GM21423 (cell line): ENCODE measurements around the gene SPRED3.
"Not testable (repeated sequence)": the region's sequence is repeated elsewhere in the genome, so short reads cannot be mapped to it uniquely, and the experiment has no call there.

Source experiments
- ATAC-seq: cut with Tn5 transposase; IDR thresholded peaks from one replicate; pipeline ENCODE4 v1.9.1; 2021; ENCODE audit warnings: mild to moderate bottlenecking, moderate library complexity; ENCODE audit not compliant: unreplicated experiment

SPRED3 gene

DNA sequence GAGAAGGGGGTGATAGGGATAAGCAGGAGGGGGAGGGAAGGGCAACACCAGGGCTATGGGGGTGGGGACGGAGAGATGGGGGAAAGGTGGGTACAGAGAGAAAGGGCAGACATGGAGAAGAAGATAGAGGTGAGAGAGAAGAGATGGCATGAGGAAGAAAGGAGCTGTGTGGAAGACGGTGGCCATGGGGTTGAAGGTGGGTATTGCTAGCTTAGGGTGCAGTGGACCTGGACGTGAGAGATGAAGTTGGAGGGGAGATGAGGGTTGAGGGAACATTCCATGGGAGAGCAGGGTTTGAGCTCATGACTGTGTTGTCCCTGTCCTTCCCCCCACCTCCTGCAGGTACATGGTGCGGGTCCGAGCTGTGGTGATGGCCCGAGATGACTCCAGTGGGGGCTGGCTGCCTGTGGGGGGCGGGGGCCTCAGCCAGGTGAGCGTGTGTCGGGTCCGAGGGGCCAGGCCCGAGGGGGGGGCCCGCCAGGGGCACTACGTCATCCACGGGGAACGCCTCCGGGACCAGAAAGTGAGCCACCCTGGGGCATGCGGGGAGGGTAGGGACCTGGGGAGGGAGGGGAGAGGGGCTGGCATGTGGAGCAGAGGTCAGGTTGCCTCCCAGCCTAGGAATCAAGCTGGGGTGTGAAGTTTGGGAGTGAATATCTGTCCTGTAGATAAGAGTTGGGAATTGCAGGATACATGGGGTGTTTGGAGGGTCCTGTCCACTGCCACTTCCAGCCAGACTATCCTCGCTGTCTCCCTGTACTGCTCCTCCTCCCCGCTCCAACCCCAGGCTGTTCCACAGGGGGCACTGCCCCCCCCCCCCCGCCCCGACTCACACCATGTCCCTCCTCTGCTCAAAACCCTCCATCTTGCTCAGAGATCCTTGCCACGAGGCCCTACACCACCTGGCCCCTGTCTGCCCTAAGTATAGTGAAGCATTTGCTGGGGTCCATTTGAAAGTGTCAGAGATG lies 1.7 kb downstream of the SPRED3 start:
- no peak for ATAC-seq

DNA sequence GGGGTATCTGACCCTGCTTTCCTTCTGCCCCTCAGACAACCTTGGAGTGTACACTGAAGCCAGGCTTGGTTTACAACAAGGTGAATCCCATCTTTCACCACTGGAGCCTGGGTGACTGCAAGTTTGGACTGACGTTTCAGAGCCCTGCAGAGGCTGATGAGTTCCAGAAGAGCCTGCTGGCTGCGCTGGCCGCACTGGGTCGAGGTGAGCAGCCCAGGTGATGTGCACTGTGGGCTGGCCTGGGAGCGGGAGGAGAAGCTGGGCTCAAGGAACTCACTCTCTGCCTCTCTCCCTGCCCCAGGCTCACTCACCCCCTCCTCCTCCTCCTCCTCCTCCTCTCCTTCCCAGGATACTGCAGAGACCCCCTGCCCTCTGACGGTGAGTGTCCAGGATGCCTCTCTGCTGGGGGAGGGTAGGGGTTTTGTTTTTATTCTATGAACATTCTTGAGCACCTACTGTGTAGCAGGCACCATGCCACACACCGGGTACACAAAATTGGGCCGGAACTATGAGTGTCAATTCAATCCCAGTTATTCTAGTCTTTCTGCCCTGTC lies 3.5 kb downstream of the SPRED3 start:
- ATAC-seq: no peak

GRCh38 chr19:38392707-38393308 lies 4.3 kb downstream of the SPRED3 start:
- ATAC-seq: no peak

DNA sequence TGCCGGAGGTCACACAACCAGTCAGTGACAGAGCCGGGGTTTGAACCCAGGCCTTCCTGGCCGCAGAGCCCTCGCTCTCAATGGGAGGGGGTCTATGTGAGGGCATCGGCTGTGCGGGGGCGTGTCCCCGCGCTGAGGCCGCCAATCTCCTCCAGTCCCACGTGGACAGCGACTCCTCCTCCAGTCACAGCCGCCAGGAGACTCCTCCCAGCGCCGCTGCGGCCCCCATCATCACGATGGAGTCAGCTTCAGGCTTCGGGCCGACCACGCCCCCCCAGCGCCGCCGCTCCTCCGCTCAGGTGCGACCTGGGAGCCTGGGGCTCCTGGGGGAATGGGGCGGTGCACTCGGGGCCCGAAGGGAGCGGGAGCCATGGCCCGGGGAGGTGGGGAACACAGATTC lies 6.0 kb downstream of the SPRED3 start:
- ATAC-seq: no peak

- no peak for ATAC-seq
These were observed 7.1 kb downstream of the SPRED3 start for GRCh38 chr19:38395381-38396114.

- ATAC-seq: no peak
These were observed 10.6 kb downstream of the SPRED3 start for GRCh38 chr19:38399081-38399480.

GRCh38 chr19:38399537-38399936 lies 11.0 kb downstream of the SPRED3 start:
- ATAC-seq: no peak

- ATAC-seq: no peak
These were observed 11.9 kb downstream of the SPRED3 start for GRCh38 chr19:38400361-38400760.

DNA sequence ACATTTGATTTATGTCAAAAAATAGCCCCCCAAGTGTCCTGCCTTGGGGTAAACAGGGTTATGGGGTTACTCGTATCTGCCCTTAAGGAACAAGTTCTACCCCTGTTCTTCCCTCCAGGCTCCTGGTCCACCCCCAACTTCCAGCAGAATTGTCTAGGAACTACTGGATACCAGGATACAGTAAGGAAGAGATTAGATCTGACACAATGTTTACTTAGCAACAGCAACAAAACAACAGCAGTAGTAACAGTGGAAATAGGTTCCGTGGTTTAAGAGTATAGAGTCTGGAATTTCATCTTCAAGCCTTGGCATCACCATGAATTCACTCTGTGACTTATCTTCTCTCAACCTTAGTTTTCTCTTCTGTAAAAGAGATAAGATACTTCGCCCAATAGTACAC lies 12.7 kb downstream of the SPRED3 start:
- ATAC-seq: no peak

- ATAC-seq: no peak
These were observed 14.1 kb downstream of the SPRED3 start for GRCh38 chr19:38402623-38402966.

DNA sequence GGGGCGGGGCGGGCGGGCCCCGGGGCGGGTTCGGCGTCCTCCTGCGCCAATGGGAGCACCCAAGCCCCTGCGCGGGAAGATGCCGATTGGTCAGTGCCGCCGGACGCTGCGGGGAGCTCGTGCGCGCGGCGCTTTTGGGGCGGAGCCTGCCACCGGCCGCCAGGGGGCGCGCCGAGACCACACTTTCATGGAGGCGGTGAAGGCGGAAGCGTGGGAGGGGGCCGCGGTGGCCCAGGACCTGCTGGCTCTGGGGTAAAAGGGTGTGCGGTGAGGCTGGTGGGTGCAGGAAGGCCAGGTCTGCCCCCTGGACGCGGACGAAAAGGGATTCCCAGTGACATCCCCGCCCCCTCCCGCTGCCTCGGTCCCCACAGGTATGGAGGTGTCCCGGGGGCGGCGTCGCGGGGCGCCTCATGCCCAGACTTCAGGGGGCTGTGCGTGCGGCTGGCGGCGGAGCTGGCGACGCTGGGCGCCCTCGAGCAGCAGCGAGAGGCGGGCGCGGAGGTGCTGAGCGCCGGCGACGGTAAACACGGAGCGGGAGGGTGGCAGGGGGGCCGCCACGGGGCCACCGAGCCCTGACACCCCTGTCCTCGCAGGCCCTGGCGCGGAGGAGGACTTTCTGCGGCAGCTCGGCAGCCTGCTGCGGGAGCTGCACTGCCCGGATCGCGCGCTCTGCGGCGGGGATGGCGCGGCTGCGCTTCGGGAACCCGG lies 14.6 kb downstream of the SPRED3 start, which contains the start of gene FAM98C:
TSS of gene FAM98C (plus strand) at position 127 of the 708 bp plus-strand sequence. CDS start at position 188, 61 bp downstream.
- ATAC-seq: peak; percentile 92

GRCh38 chr19:38404858-38405257 lies 16.4 kb downstream of the SPRED3 start:
- no peak for ATAC-seq

DNA sequence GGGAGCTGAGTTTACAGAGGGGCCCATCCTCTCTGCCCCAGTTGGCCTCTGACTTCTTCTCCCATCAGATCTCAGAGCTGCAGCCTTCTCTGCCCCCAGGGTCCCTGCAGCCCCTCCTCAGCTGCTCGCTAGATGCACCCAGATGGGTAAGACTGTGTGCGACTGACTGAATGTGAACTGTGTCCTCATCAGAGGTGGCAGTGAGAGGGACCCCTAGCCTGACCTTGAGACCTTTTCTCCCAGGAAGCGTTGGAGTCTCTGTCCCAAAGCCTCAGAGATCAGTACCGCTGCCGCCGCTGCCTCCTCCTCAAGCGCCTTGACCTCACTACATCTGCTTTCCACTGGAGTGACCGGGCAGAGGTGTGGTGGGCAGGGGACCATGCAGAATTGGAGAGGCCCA lies 16.8 kb downstream of the SPRED3 start:
- no peak for ATAC-seq

DNA sequence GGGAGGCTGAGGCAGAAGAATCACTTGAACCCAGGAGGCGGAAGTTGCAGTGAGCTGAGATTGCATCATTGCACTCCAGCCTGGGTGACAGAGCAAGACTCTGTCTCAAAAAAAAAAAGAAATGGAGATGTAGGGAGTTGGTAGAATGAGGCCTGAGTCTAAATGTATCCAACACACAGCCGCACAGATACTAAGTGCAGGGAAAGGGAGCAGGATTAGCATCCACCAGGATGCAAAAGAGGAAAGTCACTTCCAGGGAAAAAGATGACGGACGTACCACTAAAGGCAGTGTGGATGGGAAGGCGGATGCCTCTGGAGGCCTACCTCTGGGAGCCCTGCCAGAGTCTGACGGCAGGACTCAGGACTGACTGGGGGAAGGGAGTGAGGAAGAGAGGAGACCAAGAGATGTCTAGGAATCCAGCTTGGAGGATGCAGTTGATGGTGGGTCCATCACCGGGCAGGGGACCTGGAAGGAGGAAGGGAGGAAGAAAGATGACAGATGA lies 21.2 kb downstream of the SPRED3 start:
- no peak for ATAC-seq

- not testable (repeated sequence) for ATAC-seq
These were observed 21.9 kb downstream of the SPRED3 start for GRCh38 chr19:38410407-38410806.

GRCh38 chr19:38411041-38411712 lies 22.7 kb downstream of the SPRED3 start:
- ATAC-seq: no peak

GRCh38 chr19:38411898-38412297 lies 23.4 kb downstream of the SPRED3 start:
- ATAC-seq: not testable (repeated sequence)

- ATAC-seq: no peak
These were observed 24.0 kb downstream of the SPRED3 start for GRCh38 chr19:38412491-38412890.

- no peak for ATAC-seq
These were observed 24.5 kb downstream of the SPRED3 start for GRCh38 chr19:38412961-38413360.

DNA sequence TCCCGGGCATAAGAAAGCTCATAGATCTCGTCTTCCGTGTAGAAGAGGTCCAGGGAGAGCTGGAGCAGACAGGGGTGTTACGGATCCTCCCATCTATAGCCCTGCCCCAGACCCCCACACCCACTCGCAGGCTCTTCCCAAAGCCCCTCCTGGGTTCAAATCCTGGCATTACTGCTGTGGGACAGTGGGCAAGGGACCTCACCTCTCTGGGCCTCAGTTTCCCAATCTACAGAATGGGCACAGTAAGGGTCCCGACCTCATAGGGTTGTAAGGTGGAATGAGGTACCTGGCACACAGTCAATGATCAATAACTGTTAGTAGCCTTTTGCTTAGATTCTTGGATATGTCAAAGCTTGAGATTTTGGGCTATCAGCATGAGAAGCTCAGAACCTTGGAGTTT lies 24.9 kb downstream of the SPRED3 start:
- ATAC-seq: no peak
